DOHH2 (cell line): ENCODE data around the gene ITPK1.

Experiments used
- EZH2phosphoT487 ChIP-seq: fragments of 200-600 bp; sonication (generic); IDR thresholded peaks from 2 replicates; pipeline ENCODE4 v1.6.1; 2017; ENCODE audit warnings: borderline replicate concordance, mild to moderate bottlenecking, antibody characterized with exemption, low read length, moderate library complexity, mixed read lengths
- TF ChIP-seq, protein P1 (sequence below): fragments of 200-600 bp; sonication (generic); IDR thresholded peaks from one replicate; pipeline ENCODE4 v1.5.1; 2014; ENCODE audit warnings: antibody characterized with exemption, mild to moderate bottlenecking, low read depth, low read length; ENCODE audit not compliant: poor library complexity, severe bottlenecking

DNA sequence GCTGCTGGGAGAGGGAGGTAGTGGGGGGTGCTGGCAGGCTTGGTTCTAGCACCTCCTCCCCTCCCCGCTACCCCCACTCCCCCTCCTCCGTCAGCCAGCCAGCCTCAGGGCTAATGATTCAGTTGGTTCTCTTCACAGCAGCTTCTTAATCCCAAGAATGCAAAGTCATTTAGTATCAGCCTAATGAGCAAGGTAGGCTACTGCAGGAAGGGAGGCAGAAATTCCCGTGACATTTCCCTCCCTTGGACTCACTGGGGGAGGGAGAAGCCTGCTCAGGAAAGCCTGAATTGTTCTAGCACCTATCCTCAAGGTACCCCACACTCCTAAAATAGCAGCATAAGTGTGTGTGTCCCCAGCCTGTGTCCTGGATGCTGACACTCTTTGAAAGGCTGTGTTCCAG lies 29.8 kb downstream of the ITPK1 start:
- TF ChIP-seq, protein P1, sequence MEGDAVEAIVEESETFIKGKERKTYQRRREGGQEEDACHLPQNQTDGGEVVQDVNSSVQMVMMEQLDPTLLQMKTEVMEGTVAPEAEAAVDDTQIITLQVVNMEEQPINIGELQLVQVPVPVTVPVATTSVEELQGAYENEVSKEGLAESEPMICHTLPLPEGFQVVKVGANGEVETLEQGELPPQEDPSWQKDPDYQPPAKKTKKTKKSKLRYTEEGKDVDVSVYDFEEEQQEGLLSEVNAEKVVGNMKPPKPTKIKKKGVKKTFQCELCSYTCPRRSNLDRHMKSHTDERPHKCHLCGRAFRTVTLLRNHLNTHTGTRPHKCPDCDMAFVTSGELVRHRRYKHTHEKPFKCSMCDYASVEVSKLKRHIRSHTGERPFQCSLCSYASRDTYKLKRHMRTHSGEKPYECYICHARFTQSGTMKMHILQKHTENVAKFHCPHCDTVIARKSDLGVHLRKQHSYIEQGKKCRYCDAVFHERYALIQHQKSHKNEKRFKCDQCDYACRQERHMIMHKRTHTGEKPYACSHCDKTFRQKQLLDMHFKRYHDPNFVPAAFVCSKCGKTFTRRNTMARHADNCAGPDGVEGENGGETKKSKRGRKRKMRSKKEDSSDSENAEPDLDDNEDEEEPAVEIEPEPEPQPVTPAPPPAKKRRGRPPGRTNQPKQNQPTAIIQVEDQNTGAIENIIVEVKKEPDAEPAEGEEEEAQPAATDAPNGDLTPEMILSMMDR = no peak
- TF ChIP-seq EZH2phosphoT487 = no peak
